ENCODE measurements around the gene SERPINB5.

The SERPINB5 gene

DNA sequence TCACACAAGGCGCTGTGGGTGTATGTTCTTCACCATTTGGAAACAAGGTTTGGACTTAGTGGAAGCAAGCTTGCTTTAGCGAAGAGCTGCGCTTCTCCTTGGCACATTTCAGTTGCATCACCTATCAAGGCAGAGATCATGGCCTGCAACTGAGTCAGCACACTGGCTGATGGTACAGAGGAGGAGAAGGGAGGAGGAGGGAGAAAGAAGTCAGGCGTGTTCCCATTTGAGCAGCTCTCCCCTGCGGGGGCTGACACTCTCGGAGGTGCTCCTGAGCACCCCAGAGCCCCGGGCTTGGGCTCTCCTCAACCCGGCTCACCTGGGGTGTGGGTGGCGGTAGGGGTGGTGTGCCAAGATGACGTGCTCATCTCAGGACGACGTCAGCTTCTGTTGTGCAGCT, 6.0 kb upstream of the SERPINB5 start:
- no peaks in the 10 kb centered on the region for H3K9me3 ChIP-seq (replicated peaks; ENCODE audit: low read length)
- H3K36me3 ChIP-seq (ENCODE audit: insufficient read depth, low read length) = no peaks in the 10 kb centered on the region
- H3K4me3 ChIP-seq (ENCODE audit: low read length) = no peak overlapping the region
- H3K9ac ChIP-seq (ENCODE audit: low read depth, low read length) = no peak overlapping the region
- no peaks in the 10 kb centered on the region for H3K4me1 ChIP-seq (ENCODE audit: control insufficient read depth, insufficient read depth, low read length)
- H3K27me3 ChIP-seq (ENCODE audit: control insufficient read depth, insufficient read depth, low read length) = peaks cover 9% of the 10 kb centered on the region
- H3K4me2 ChIP-seq (ENCODE audit: low read length) = no peak overlapping the region

DNA sequence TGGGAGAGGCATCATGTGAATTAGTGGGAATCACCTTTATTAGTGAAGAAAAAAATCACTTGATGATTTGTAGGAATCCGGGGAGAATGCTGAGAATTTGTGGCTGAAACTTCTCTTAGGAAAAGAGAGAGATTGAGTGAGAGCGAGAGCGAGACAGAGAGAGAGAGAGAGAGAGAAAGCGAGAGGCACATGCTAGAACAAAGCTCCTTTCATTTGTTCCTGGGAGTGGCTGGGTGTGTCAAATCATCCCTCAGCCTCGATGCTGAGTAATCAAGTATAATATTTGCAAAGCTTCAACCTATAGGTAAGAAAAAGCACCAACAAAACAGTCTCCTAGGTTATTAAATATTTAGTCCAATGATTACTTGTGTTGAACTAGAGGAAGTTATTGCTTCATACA, 4.4 kb upstream of the SERPINB5 start:
- H3K4me3 ChIP-seq (ENCODE audit: low read length) = no peak overlapping the region
- H3K4me1 ChIP-seq (ENCODE audit: control insufficient read depth, insufficient read depth, low read length) = no peaks in the 10 kb centered on the region
- H3K4me2 ChIP-seq (ENCODE audit: low read length) = peak overlapping the region; percentile 21
- no peaks in the 10 kb centered on the region for H3K36me3 ChIP-seq (ENCODE audit: insufficient read depth, low read length)
- H3K9me3 ChIP-seq (replicated peaks; ENCODE audit: low read length) = no peaks in the 10 kb centered on the region
- H3K27me3 ChIP-seq (ENCODE audit: control insufficient read depth, insufficient read depth, low read length) = no peaks in the 10 kb centered on the region
- no peak overlapping the region for H3K9ac ChIP-seq (ENCODE audit: low read depth, low read length)

DNA sequence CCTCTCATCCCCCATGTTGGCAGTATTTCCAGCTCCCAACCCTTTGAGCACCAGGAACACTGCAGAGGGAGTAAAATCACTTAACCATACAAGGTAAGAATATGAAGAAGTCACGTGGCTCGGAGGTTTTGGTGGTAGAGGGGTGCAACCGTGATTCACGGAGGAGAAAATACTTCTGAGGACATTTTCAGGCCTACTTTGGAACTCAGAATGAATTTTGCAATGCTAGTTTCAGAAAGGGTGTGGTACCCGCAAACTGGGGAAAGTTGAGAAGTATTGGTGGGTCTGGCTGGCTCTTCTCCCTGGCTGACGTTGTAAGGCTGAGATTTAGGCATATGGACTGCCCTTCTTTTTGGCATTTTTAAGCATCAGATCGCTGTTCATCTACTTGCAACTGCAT, 442 bp downstream of the SERPINB5 start:
- Histone ChIP-seq H3K9me3 (replicated peaks; ENCODE audit: low read length) (no peaks in the 10 kb centered on the region), H3K36me3 (ENCODE audit: insufficient read depth, low read length) (no peaks in the 10 kb centered on the region), H3K4me3 (ENCODE audit: low read length) (no peak overlapping the region), H3K4me2 (ENCODE audit: low read length) (no peak overlapping the region), H3K9ac (ENCODE audit: low read depth, low read length) (no peak overlapping the region), H3K27me3 (ENCODE audit: control insufficient read depth, insufficient read depth, low read length) (peaks cover 4% of the 10 kb centered on the region), H3K4me1 (ENCODE audit: control insufficient read depth, insufficient read depth, low read length) (peaks cover 9% of the 10 kb centered on the region)

DNA sequence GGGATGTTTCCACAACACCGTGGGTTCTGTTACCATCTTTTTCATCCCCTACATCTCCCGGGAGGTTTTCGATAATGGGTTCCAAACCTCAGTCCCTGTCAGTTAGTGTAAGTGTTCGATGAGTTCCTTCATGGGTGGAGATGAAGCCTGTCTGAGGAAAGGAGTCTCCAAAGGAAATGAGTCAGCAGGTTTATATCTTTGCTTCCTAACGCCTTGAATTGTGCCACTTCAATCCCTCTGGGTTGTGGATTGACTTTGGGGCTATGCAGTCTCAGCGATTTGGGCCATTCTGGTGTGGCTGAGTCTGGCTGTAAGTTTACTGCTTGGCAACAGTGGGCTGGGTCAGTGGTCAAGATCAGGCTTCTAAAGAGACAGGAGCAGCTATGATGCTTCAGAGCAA, 1.2 kb downstream of the SERPINB5 start:
- Histone ChIP-seq H3K36me3 (ENCODE audit: insufficient read depth, low read length) (no peaks in the 10 kb centered on the region), H3K4me1 (ENCODE audit: control insufficient read depth, insufficient read depth, low read length) (peaks cover 9% of the 10 kb centered on the region), H3K27me3 (ENCODE audit: control insufficient read depth, insufficient read depth, low read length) (peaks cover 4% of the 10 kb centered on the region), H3K9me3 (replicated peaks; ENCODE audit: low read length) (no peaks in the 10 kb centered on the region), H3K9ac (ENCODE audit: low read depth, low read length) (no peak overlapping the region), H3K4me3 (ENCODE audit: low read length) (no peak overlapping the region), H3K4me2 (ENCODE audit: low read length) (peak overlapping the region; percentile 11)

DNA sequence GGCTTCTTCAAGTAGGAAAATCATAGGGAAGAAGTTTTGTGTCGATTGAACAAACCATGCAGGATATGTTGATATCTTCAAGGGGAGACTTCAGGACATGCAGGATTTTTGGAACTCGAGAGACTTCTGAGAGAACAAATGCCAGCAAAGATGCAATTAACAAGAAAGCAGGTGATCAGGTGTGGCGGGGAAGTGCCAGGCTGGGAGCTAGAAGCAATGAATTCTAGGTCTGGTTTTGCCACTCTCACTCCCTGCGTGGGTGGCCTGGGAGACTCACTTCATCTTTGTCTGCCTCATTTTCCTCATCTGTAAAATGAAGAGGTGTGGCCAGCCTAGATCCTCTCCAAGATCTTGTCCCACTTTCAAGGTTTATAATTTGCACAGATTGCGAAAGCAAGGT, 3.1 kb downstream of the SERPINB5 start:
- Histone ChIP-seq H3K4me2 (ENCODE audit: low read length) (no peak overlapping the region), H3K4me1 (ENCODE audit: control insufficient read depth, insufficient read depth, low read length) (peaks cover 9% of the 10 kb centered on the region), H3K9me3 (replicated peaks; ENCODE audit: low read length) (no peaks in the 10 kb centered on the region), H3K36me3 (ENCODE audit: insufficient read depth, low read length) (no peaks in the 10 kb centered on the region), H3K27me3 (ENCODE audit: control insufficient read depth, insufficient read depth, low read length) (peaks cover 15% of the 10 kb centered on the region), H3K4me3 (ENCODE audit: low read length) (no peak overlapping the region), H3K9ac (ENCODE audit: low read depth, low read length) (no peak overlapping the region)

DNA sequence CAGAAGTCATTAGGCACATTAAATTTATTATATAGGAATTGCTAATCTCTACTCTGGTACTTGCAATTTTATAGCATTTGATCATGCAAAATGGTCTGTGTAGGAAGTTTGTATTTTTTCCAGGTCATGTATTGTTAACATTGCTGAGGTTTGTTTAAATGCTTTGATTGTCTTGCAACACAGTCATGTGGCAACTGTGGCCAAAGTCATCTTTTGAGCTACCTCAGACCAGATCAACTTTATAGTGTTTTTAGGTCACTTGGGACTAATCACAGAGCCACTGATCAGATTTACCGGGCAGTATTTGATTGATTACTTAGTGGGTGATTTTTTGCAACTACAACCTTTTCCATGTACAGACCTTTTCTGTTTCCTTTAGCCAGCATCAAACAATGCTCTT, 3.7 kb downstream of the SERPINB5 start:
- Histone ChIP-seq H3K36me3 (ENCODE audit: insufficient read depth, low read length) (no peaks in the 10 kb centered on the region), H3K27me3 (ENCODE audit: control insufficient read depth, insufficient read depth, low read length) (peaks cover 18% of the 10 kb centered on the region), H3K9me3 (replicated peaks; ENCODE audit: low read length) (no peaks in the 10 kb centered on the region), H3K4me3 (ENCODE audit: low read length) (no peak overlapping the region), H3K4me1 (ENCODE audit: control insufficient read depth, insufficient read depth, low read length) (peaks cover 9% of the 10 kb centered on the region), H3K9ac (ENCODE audit: low read depth, low read length) (no peak overlapping the region), H3K4me2 (ENCODE audit: low read length) (no peak overlapping the region)

DNA sequence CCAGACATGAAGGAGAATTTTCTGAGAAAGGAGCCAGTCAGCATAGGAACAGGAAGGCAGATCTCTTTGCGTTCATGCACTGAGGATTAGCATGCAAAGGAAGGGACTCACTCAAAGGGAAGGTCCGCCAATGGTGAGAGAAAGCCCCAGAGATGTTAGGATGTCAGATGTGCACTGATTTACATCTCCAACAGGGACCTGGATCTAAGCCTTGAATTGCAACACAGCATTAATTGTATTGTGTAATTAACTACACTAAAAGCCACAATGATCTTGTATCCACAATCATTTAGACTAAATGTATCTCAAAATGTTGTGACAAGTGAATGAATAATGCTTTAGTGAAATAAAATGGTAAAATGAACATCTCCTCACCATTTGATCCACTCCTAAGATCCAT, 4.2 kb downstream of the SERPINB5 start:
- peaks cover 9% of the 10 kb centered on the region for H3K4me1 ChIP-seq (ENCODE audit: control insufficient read depth, insufficient read depth, low read length)
- H3K4me2 ChIP-seq (ENCODE audit: low read length) = no peak overlapping the region
- H3K4me3 ChIP-seq (ENCODE audit: low read length) = no peak overlapping the region
- H3K9me3 ChIP-seq (replicated peaks; ENCODE audit: low read length) = no peaks in the 10 kb centered on the region
- H3K9ac ChIP-seq (ENCODE audit: low read depth, low read length) = no peak overlapping the region
- no peaks in the 10 kb centered on the region for H3K36me3 ChIP-seq (ENCODE audit: insufficient read depth, low read length)
- H3K27me3 ChIP-seq (ENCODE audit: control insufficient read depth, insufficient read depth, low read length) = peaks cover 21% of the 10 kb centered on the region

DNA sequence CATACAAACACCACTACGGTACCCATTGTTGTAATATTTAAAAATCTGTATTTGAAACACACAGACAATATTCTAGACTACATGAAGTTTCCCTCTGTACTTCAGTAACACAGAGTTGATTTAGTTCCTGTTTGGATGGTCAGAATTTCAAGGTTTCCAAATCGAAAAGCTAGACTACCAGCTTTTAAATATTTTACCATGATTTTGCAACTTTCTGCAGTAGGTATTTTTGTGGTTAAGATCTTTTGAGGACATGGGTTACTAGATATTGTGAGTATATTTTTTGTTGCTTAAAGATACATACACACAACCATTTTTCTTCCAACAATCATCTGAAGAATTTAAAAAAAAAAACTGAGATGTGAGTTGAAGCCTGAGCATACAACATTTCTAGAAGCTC, 10.9 kb downstream of the SERPINB5 start:
- H3K36me3 ChIP-seq (ENCODE audit: insufficient read depth, low read length) = no peaks in the 10 kb centered on the region
- H3K27me3 ChIP-seq (ENCODE audit: control insufficient read depth, insufficient read depth, low read length) = peaks cover 31% of the 10 kb centered on the region
- no peaks in the 10 kb centered on the region for H3K4me1 ChIP-seq (ENCODE audit: control insufficient read depth, insufficient read depth, low read length)
- no peaks in the 10 kb centered on the region for H3K9me3 ChIP-seq (replicated peaks; ENCODE audit: low read length)
- no peak overlapping the region for H3K4me2 ChIP-seq (ENCODE audit: low read length)
- H3K9ac ChIP-seq (ENCODE audit: low read depth, low read length) = no peak overlapping the region
- no peak overlapping the region for H3K4me3 ChIP-seq (ENCODE audit: low read length)

DNA sequence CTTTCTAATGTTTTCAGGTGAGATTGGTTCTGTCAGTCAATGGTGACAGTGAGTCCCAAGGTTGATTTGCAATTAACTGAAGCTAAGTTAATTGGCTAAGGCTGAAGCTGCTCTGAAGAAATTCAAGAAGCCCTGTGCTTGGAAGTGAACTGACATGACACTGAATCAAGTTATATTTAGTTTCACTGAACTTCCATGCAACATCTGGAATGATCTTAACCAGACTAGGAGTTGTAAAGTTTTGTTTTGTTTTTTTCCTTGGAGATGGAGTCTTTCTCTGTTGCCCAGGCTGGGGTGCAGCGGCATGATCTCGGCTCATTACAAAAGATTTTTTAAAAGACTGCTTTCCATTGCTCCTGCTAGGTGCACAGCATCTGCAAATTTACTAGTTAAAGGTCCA, 11.4 kb downstream of the SERPINB5 start:
- H3K4me2 ChIP-seq (ENCODE audit: low read length) = no peak overlapping the region
- no peaks in the 10 kb centered on the region for H3K4me1 ChIP-seq (ENCODE audit: control insufficient read depth, insufficient read depth, low read length)
- H3K9ac ChIP-seq (ENCODE audit: low read depth, low read length) = no peak overlapping the region
- H3K4me3 ChIP-seq (ENCODE audit: low read length) = no peak overlapping the region
- H3K9me3 ChIP-seq (replicated peaks; ENCODE audit: low read length) = no peaks in the 10 kb centered on the region
- peaks cover 29% of the 10 kb centered on the region for H3K27me3 ChIP-seq (ENCODE audit: control insufficient read depth, insufficient read depth, low read length)
- no peaks in the 10 kb centered on the region for H3K36me3 ChIP-seq (ENCODE audit: insufficient read depth, low read length)

DNA sequence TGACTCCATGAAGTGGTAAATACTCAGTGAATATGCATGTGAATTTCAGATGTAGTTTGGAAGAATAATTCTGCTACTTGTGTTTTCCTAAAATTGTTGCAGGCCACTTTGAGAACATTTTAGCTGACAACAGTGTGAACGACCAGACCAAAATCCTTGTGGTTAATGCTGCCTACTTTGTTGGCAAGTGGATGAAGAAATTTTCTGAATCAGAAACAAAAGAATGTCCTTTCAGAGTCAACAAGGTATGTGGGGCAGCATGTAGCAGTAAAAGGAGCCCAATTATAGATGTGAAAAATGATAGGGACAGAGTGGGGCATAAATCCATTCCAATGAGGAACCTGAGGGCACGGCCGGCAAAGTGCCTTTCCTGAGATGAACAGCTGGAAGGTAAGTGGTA, 16.1 kb downstream of the SERPINB5 start:
- Histone ChIP-seq H3K27me3 (ENCODE audit: control insufficient read depth, insufficient read depth, low read length) (peaks cover 10% of the 10 kb centered on the region), H3K4me3 (ENCODE audit: low read length) (no peak overlapping the region), H3K9me3 (replicated peaks; ENCODE audit: low read length) (no peaks in the 10 kb centered on the region), H3K36me3 (ENCODE audit: insufficient read depth, low read length) (no peaks in the 10 kb centered on the region), H3K4me2 (ENCODE audit: low read length) (no peak overlapping the region), H3K9ac (ENCODE audit: low read depth, low read length) (no peak overlapping the region), H3K4me1 (ENCODE audit: control insufficient read depth, insufficient read depth, low read length) (no peaks in the 10 kb centered on the region)

DNA sequence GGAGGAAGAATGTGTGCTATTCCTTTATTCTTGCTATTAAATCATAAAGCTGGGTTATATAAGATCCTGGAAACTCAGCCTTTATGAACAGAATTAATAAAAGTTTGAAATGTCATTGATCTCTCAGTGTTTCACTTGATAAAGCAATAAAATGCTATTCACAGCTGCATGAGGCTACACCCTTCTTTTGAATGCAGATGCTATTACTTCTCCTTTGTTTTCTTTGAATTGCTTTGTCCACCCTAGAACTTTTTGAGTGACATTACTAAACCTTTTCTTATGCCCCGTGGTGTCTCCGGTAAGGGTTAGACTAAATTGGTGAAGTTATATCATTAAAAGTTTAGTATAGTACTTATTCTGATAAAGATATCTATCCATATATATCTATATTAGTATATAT, 18.9 kb downstream of the SERPINB5 start:
- peaks cover 10% of the 10 kb centered on the region for H3K27me3 ChIP-seq (ENCODE audit: control insufficient read depth, insufficient read depth, low read length)
- no peak overlapping the region for H3K4me3 ChIP-seq (ENCODE audit: low read length)
- no peaks in the 10 kb centered on the region for H3K4me1 ChIP-seq (ENCODE audit: control insufficient read depth, insufficient read depth, low read length)
- H3K9ac ChIP-seq (ENCODE audit: low read depth, low read length) = no peak overlapping the region
- H3K4me2 ChIP-seq (ENCODE audit: low read length) = no peak overlapping the region
- no peaks in the 10 kb centered on the region for H3K36me3 ChIP-seq (ENCODE audit: insufficient read depth, low read length)
- no peaks in the 10 kb centered on the region for H3K9me3 ChIP-seq (replicated peaks; ENCODE audit: low read length)

DNA sequence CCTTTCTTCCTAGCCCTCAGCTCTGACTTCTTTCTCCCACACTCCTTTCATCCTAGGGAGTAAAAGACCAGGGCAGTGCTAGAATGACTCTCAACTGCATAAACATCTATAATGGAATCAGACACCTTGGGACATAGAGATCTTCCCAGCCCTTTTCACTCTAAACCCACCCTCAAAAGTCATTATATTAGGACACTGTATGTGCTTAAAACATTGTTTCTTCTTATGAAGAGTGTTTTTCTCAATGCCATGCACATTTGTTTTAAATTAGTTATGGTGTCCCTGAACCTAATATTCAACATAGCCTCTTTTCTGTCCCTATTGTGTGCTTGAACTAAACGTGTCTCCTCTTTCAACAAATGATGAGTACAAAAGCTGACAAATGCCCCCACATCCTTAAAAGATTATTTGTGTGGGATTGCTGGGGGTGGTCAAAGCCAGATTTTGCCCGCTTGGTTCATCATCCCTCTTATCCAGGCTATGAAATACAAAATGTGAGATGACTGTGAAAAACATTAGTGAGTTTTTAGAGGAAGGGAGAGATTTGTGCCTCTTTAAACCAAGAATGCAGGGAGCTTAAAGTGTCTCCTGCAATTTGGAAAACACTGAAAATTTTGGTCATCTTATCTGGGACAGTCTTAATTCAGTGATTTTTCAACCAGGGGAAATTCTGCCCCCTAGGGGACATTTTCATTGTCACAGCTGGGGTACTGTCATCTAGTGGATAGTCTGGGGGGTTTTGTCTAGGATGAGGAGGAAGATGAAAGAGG, 29.0 kb downstream of the SERPINB5 start:
- no peak overlapping the region for H3K9ac ChIP-seq (ENCODE audit: low read depth, low read length)
- no peaks in the 10 kb centered on the region for H3K36me3 ChIP-seq (ENCODE audit: insufficient read depth, low read length)
- H3K4me1 ChIP-seq (ENCODE audit: control insufficient read depth, insufficient read depth, low read length) = peaks cover 7% of the 10 kb centered on the region
- H3K4me2 ChIP-seq (ENCODE audit: low read length) = no peak overlapping the region
- peaks cover 9% of the 10 kb centered on the region for H3K27me3 ChIP-seq (ENCODE audit: control insufficient read depth, insufficient read depth, low read length)
- H3K4me3 ChIP-seq (ENCODE audit: low read length) = no peak overlapping the region
- no peaks in the 10 kb centered on the region for H3K9me3 ChIP-seq (replicated peaks; ENCODE audit: low read length)
